Measurements from ENCODE around the gene SLC26A6.

- peak in 2 of 3 experiments; percentile 51 to 86 for TF ChIP-seq CTCF (optimal IDR thresholded peaks at IDR 0.05 in 1 of 3, IDR thresholded peaks at IDR 0.05 in 1 of 3, conservative IDR thresholded peaks at IDR 0.05 in 1 of 3; ENCODE audit: extremely low read depth in 1 of 3, insufficient read depth in 2 of 3, low read length in 3 of 3)
- no peak for TF ChIP-seq EZH2 (IDR thresholded peaks at IDR 0.05; ENCODE audit: low read length)
Measured at GRCh38 chr3:48609088-48610005, 25.9 kb downstream of the SLC26A6 start, which contains the start of gene UQCRC1.

Data from keratinocyte (primary cell).